22Rv1 (cell line): ENCODE data around the gene ERP44.

Experiments used
- H3K27ac ChIP-seq: fragments of 450-650 bp; 2 replicates; pipeline ENCODE4 v1.5.1; 2017
- CTCF ChIP-seq: fragments of 450-650 bp; IDR thresholded peaks from 2 replicates; pipeline ENCODE4 v1.5.1; 2017; ENCODE audit warnings: mild to moderate bottlenecking
- ZFX ChIP-seq: fragments of 450-650 bp; IDR thresholded peaks from 2 replicates; pipeline ENCODE4 v1.6.1; 2017; ENCODE audit warnings: antibody characterized with exemption, borderline replicate concordance

ERP44 gene

GRCh38 chr9:99931155-99931840 lies 167.5 kb downstream of the ERP44 start:
- no peak for TF ChIP-seq ZFX
- TF ChIP-seq CTCF = no peak
- no peak overlapping the region for H3K27ac ChIP-seq

DNA sequence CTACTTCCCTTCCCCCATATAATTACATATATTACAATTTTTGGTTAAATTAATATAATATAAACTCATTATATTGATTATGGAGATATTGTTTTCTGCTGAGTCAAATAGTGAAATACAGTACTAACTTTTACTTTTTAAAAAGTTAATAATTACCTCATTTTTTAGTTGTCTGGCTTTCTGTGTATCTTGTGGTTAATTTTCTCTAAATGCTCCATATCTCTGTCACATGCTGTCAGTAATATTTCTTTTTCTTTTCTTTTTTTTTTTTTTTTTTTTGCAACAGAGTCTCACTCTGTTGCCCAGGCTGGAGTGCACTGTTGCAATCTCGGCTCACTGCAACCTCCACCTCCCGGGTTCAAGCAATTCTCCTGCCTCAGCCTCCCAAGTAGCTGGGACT lies 169.1 kb downstream of the ERP44 start:
- H3K27ac ChIP-seq = no peak overlapping the region
- TF ChIP-seq ZFX = no peak
- TF ChIP-seq CTCF = no peak
